NOMO-1 treated with dmso at 0.1 percent for 144 hours (cell line): Measurements from ENCODE around the gene PDZRN4.

Experiments used
- DNase-seq: peaks from one replicate; lab custom pipeline; 2025; ENCODE audit not compliant: unreplicated experiment; lab: John Stamatoyannopoulos, UW

Gene PDZRN4

GRCh38 chr12:41356181-41356580 lies 168.1 kb downstream of the PDZRN4 start:
- no peak for DNase-seq

GRCh38 chr12:41361738-41362137 lies 173.6 kb downstream of the PDZRN4 start:
- DNase-seq: no peak

DNA sequence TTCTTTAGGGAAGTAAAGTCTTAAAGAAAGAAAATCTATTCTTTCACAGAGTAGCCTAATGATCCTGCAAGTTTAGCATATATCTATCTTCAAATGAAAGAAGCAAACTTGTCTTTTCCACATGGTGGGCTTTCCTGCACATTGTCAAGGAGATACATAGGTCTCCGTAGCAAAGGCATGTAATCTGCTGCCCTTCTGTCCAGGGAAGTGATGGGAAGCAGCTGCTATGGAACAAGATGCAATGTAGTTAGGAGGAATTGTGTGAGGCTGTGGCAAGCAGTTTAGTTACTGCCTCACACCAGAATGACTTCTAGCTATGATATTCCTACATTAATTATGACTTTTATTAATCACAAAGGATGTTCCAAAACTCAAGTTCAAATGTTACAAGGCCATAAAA lies 174.4 kb downstream of the PDZRN4 start:
- no peak for DNase-seq

DNA sequence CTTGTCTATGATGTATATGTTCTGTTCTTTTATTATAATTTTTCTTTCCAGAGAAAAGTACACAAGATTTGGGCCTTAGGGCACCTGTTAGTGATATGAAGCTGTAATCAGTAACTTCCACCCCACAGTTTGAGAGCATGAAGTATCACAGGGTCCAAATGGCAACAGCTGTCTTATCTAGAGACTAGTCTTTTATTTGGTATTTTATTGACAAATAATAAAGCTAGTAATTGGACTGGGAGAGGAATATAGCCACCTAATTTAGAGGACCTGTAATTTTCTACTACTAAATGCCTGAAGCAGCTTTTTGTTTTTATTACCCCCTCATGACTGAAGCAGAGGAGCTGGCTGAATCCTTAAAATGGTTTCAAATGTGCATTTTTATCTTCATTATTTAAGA lies 174.8 kb downstream of the PDZRN4 start:
- DNase-seq: no peak

DNA sequence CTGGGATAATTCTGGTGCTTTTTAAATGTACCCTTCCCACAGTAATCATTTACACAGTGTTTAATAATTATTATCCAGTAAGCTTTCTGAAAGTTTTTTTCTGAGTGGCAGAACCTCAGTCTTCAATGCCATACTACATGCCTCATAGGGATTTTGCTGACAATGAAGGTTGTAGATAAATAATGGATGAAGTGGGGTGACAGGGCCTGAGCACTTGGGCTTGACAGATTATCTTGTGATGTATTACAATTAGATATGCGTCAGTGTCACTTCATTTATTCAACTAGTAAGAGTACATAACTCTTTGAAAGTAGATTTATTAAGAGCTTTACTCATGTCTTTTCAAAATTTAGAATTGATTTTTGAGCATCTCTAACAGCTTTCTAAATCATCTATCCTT lies 176.1 kb downstream of the PDZRN4 start:
- DNase-seq: no peak

DNA sequence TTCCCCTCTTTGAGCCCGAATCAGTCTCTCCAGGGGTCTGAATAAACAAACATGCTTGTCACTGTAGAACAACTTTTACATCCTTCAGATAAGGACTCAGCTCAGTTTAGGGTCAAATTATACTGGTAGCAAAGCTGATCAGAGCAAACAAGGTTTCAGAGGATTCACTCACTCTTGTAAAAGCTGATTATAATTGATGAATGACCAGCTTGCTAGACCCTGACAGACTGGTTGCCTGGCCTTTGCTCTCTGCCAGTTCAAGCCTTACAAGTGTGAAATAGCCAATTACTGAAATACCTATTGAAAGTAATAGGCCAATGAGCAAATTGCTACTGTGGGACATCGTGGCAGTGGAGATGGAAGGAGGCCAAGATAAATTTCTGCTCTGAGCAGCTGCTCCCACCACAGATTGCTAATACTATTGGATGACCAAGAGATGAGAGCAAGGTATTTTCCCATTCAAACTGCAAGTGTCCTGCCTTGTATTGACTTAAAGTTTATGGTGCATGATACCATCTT lies 177.6 kb downstream of the PDZRN4 start:
- no peak for DNase-seq

DNA sequence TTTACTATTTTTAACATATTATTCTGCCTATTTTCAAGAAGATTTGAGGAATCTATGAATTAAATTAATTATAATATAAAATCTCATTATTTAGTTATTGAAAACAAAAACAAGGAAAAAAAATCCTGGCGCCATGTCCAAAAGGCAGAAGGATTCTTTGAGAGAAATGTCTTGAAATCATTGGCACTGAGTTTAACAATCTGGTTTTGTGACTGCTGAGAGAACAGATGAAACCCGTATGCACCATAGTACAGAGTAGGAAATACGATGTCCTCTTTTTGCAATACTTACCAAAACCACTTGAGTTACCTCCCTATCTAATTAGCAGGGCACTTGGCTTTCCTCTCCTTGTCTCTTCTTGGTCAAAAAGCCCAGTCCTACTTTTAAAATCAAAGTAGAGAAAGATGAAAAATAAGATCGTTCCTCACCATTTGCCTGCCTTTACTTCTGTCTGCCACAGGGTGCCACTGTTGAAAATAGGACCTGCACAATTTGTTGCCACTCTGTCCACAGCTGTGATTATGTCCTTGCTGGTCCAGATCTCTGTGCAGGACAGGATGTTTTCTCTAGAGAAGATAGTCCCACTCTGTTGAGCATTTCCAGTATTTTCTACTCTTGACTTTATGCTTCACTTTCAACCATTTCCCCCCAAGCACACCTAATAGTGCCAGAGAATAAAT lies 179.7 kb downstream of the PDZRN4 start:
- DNase-seq: no peak

GRCh38 chr12:41380878-41381277 lies 192.8 kb downstream of the PDZRN4 start:
- no peak for DNase-seq

GRCh38 chr12:41402801-41403200 lies 214.7 kb downstream of the PDZRN4 start:
- DNase-seq: no peak

DNA sequence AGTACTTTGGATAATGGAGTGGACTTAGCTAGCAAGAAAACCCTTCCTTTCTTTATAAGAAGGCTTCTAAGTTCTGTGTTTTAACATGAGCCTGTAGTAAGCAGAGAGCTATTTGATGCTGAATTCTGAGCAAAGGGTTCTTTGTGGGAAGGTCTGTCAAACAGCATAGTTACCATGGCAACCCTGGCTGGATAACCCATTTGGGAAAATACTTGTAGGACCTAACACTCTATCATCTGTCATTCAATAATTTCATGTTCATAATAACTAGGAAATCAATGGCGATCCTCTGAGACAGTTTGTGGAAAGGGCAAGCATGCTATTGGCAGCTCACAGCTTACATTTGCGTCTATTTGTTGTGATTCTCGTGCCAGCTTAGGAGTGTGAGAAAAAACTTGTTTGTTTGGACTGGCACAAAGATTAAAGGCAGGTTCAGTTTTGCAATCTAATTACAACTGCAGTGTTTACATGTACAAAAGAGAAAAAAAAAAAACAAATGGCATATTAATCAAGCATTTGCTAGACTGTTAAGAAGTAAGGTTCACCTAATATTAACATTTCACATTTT lies 219.2 kb downstream of the PDZRN4 start:
- DNase-seq: no peak

- DNase-seq: no peak
Observed at GRCh38 chr12:41409628-41410027, 221.5 kb downstream of the PDZRN4 start.

DNA sequence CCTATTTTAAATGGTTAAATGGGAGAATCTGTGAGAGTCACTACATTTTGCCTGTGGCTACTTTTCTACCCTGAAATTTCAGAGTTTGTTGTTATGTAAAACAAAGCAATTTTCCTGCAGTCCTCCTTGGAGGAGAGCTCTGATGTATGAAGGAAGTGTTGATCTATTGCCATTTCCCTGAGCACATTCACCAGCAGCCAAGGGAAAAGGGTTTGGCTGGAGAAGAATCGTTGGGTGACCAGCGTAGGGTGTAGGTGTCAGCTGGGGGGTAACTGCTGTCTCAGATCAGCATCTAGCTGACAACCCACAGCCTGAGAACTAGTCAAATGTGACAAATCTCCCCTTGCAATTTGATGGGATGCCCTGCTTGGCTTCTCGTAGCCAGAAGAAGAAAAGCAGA lies 230.5 kb downstream of the PDZRN4 start:
- DNase-seq: no peak

DNA sequence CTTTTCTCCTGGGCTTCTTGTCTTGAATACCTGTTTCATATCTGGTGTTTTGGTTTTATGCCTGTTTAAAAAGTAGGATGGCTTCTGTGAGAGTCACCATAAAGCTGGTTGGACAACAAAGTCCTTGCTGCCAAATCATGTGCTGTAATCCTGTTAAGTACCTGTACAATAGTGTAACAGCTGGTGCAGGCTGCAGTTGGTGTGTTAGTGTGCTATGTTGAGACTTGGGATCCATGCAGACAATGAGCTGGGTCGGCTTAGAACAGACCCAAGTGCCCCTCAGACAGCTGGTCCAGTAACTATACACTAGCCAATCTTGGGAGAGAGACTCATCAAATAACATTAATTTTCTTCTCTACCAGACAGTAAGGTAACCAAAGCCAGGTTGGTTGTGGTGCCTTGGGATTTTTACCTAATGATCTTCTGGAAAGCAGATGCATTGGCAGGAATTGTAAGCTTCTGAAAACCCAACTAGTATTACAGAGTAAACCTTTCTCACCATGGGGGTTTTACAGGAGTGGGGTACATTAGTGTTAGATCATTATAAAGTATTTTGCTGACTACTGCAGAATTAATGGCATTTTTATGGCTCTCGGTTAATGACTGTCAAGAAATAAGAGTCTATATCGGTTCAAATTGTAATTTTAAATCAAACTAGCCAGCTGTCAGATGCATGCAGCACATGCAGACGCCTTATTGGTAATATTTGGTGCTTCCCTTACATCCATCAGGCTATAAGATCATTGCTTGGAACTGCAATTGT lies 231.2 kb downstream of the PDZRN4 start:
- no peak for DNase-seq

DNA sequence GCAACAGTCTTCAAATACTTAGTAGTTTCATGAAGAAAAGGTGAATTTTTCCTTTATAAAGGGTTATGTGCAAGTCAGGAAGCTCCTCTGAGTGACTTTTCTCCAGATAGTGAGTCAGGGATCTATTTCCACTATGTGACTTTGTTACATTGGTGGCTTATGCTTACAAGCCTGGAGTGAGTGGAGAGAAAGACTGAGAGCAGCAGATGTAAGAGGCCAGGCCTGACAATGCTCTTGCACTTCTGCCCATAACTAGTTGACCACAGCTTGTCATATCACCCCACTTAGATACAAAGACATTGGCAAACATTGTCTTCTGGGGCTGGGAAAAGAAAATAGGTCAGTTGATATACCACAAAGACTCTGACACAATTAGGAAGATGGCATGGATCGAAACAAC lies 236.5 kb downstream of the PDZRN4 start:
- DNase-seq: no peak

DNA sequence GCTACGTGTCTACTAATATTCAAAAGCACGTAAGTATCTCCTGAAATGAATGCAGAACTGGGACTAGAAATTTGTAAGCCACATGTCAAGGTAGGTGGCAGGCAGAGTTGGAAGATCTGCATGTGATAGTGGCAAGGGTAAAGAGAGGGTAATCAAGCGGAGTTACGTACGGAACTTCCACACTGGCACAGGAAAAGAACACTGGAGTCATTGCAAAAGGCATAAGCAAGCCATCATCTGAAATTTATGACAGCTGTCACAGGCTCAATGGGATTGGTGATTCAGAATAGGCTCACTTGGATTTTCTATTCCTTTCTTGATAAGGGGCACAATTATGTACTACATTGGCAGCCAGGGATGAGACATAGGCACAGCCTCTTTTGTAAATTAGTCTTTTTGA lies 245.3 kb downstream of the PDZRN4 start:
- DNase-seq: no peak

- DNase-seq: no peak
Observed at GRCh38 chr12:41436076-41436475, 248.0 kb downstream of the PDZRN4 start.

GRCh38 chr12:41437563-41437962 lies 249.4 kb downstream of the PDZRN4 start:
- no peak for DNase-seq

GRCh38 chr12:41438854-41439541 lies 250.9 kb downstream of the PDZRN4 start:
- DNase-seq: no peak

DNA sequence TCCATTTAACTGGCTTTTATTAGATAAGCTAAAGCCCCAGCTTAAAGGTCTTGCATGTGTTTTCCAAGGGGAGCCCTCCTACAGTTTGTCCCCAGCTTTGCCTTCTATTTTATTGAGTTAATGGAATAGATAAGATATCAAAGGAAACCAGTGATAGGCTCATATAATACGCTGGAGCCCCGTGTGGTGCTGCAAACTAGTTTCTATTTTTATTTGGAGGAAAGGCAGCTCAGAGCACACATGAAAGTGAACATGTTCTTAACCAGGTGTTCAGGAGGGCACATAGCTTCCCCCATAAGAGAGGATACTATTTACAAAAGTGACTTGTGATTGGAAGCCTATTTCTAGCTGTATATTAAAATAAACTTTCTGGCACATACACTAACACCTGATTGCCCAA lies 251.7 kb downstream of the PDZRN4 start:
- DNase-seq: no peak

DNA sequence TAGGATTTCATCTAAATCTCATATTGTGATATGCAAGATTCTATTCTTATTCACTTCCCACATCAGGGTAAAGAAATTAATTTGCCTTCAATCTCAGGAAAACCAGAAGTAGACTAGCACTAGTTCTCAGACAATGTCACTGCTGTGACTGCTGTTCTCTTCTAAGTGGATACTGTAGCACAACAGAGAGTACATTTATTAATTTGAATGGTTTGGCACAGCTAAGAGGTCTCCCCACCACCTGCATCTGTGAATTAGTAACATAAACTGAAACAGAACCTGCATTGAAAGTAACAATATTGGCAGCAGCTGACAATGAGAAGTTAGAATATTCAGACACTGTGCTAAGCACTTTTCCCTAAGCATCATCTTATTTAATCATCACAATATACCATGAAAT lies 253.1 kb downstream of the PDZRN4 start:
- no peak for DNase-seq

GRCh38 chr12:41442896-41443295 lies 254.8 kb downstream of the PDZRN4 start:
- DNase-seq: no peak

DNA sequence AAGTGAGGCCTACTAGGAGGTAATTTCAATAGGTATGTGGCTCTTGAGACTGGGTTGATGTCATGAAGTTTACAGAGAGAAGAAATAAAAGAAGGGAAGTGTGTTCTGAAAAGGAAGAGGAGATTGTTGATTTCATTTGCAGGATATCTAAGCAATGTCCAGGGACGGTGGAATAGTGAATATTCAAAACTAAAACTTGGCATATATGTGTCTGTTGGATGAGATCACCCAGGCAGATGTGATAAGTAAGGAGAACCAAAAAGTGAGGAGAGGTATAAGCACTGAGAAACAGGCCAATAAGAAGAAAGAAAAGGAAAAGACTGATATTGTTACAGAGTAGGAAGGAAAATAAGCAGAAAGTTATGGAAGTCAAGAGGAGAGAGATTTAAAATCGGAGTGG lies 255.6 kb downstream of the PDZRN4 start:
- DNase-seq: no peak
